Cortex of kidney (tissue), 1 donor: ENCODE data around the gene MYBPH.

Source experiments
- DNase-seq: peaks from one replicate; lab custom pipeline; 2025; lab: John Stamatoyannopoulos, UW

Gene MYBPH, protein sequence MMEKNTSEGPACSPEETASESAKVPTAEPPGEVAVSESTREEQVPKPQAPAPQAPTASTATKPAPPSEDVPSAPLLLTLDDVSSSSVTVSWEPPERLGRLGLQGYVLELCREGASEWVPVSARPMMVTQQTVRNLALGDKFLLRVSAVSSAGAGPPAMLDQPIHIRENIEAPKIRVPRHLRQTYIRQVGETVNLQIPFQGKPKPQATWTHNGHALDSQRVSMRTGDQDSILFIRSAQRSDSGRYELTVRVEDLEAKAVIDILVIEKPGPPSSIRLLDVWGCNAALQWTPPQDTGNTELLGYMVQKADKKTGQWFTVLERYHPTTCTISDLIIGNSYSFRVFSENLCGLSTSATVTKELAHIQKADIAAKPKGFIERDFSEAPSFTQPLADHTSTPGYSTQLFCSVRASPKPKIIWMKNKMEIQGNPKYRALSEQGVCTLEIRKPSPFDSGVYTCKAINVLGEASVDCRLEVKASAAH

DNA sequence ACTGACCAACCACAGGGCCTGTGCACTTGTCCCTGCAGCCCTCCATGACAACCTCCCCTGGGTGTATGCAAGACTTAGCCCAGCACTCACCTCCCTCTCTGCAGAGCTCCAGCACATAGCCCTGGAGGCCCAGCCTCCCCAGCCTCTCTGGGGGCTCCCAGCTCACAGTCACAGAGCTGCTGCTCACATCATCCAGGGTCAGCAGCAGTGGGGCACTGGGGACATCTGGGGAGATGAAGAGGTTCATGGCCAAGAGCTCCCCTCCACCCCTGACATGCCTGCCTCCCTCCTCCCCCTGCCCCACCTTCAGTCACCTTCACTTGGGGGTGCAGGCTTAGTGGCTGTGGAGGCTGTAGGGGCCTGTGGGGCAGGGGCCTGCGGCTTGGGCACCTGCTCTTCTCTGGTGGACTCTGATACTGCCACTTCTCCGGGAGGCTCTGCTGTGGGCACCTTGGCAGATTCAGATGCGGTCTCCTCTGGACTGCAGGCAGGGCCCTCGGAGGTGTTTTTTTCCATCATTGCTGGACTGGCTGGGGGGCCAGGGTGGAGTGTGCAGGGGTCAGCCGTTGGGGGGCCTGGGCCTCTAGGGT, at the start of gene MYBPH:
Gene MYBPH (minus strand): TSS at position 590 of the 590 bp plus-strand sequence. CDS start 71 bp downstream, at position 519.
- no peak for DNase-seq

DNA sequence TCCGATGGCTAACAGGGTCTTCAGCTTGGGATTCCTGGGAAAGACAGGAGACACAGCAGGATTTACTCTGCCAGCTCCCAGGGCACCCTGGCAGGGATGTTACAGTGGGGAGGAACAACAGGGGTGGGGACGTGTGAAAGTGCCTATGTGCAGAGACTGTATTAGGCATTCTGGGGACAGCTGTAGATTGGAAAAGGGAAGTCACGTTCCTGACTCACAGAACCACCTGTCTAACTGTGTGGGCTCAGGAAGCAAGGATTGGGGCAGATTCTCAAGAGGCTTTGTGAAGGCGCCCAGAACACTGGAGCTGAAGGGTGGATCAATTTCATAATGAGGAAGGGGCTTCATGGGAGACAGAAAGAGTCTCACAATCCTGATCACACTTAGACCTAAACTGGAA, 49.4 kb upstream of the MYBPH start:
- DNase-seq = no peak

DNA sequence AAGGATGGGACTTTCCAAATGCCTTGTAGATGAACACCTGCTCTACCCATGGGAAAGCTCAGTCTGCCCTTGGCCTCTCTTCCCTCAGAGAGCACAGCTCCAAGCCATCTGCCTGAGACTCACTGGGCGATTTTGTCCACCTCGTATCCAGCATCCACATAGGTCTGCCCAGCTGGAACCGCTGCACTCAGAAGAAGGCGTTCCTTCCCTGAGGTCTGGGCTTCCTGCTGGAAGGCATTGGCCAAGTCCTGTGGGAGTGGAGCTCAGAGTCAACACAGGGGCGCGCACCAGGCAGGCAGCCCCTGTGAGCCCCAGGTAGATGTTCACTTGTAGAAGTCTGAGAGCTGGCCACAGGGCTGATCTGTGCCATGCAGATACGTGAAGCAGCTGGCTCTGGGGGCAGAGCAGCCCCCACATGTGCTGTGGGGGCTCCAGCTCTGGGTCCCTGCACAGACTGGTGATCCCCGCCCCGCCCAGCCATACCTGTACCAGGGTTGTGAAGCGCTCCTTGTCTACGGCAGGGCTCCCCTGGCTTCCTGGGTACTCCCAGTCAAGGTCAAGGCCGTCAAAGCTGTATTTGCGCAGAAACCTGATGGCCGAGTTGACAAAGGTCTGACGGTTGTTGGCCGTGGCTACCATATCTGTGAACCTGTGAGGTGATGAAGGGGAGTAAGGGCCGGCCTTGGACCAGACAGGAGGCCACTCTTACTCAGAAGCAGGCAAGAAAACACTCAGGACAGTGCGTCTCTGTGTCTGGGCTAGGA, 47.6 kb upstream of the MYBPH start:
- no peak for DNase-seq

DNA sequence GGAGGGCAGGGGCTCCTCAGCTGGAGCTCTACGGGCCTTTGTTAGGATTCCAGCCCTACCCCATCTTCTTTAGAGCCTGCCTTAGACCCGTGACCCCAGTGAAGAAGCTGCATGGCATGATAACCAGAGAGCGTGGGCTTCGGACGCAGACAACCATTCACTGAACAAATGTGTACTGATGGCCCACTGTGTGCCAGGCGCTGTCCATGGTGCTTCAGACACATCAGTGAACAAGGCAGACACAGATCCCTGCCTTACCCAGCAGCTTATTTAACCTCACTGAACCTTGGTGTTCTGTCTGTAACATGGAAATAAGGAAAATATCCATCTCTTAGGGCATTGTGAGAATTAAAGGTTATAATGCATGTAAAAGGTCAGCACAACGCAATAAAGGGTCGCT, 44.3 kb upstream of the MYBPH start:
- DNase-seq = no peak

DNA sequence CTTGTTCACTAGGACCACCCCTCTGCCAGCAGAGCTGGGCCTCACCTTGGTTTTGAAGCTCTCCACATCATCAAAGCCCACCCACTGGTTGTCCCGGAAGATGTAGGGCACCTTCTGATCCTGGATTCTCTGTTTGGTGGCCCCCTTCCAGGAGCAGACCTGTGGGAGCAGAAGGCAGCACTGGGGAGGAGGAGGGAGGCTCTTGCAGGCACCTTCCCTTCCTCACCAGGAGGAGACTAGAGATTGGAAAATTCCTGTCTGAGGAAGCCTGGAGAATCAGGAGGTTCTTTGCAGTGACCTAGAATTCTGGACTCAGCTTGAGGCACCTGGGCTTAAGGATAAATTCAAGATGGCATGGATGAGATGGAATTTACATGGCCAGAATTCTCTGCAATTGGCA, 43.5 kb upstream of the MYBPH start:
- no peak for DNase-seq

DNA sequence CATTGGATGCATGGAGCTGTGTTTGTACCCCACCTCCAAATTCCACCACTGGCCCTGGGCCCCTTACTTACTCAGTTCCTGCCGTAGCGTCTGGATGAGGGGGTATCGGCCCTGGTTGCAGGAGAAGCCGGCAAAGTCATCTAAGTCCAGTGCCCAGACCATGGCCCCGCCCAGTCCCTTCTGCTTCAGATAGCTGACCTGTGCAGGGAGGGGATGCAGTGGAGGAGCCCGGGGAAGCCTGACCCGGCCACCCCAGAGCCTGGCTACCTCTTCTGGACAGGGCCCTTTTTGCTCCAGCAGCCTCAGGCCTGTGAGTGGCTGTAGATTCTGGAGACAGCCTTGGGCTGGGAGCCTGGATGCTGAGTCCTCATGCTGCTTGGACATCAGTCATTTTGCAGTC, 42.0 kb upstream of the MYBPH start:
- DNase-seq = no peak

DNA sequence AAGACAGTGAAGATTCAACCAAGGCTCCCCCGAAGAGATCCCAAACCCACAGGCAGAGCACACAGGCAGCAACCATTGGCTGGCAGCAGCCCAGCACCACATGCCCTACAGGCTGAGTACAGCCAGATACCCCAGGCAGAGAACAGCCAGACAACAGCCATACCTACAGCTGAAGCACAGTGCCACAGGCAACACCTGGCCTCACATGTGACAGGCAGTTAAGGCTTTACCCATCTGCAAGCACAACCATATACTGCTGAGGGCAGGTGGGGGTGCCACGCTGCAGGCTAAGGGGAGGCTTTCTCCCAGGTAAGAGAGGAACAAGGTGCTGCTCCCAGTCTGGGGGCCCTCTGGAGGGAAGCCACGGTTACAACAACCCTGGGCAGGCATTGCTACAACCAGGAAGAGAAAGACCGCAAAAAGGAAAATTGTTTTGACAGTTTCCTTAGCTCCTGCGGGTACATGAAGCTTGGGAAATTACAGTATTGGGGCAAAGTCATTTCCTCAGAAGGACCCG, 41.6 kb upstream of the MYBPH start:
- DNase-seq = no peak

DNA sequence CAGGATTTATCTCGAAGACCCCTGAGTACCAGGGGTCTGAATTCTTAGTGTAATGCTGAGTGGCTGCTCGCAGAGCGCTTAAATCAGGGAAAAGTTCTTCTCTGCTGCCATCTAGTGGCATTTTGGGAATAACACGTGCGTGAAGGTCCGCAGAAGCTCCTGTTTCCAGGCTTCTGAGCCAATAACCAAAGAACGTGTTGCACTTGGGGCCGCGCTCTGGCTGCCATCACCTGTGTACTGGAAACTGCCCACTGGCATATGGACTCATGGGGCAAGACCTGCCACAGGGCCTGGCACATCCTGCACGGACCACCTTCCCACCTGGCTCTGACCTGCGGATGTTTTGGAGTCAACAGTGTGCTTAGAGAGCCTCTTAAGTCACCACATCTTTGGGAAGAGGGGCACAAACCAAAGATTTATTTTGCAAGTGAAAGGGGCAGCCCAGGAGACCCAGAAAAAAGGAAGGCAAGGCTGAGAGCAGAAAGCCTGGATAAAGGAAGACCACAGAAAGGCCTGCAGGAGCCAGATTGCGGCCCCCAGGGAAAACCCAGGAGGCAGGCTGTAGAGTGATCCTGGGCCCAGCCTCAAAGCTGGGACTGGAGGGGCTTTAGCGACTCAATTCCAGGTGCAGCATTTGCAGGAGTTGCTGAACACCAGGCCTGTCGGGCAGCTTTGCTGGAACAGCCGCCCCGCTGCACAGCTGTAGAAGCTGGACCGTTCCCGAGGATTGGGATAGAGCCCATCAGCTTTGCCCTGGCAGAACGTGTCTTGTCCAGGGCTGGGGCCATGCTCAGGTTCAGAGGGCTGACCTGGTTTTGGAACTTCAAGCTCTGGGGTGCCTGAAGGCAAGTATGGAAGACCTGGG, 40.9 kb upstream of the MYBPH start:
- no peak for DNase-seq

DNA sequence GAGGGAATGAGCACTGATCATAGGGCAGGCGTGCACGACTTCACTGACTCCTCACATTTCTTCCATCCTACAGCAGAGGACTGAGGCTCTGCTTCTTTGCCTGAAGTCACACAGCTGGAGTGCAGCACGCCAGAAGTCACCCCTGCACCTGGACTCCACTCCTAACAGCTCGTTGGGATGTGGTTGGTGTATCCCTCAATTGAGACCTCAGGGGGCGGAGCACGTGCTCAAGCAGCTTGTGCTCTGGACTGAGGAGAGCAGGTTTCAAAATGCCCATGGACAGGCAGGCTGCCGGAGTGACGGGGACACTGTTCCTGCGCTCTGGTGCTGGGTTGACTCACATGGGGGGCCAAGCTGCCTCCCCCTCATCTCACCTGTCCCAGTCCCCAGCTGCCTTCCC, 39.9 kb upstream of the MYBPH start:
- DNase-seq = no peak

DNA sequence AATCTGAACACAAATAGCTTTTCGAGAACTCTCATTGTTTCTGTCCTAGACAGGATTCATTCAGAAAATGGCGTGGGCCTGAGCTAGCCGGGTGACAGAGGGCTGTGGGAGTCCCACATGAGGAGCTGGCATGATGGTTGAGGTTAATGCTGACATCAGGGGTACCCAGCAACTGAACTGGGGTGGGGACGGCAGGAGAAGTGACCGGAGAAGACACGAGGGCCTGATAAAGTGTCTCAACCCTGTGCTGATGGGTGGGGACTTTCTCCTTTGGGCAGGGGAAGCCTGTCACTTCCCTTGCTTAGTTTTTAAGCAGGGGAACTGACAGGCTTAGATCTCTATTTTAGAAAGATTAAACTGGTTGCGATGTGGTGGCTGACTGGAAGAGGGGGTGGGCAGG, 39.2 kb upstream of the MYBPH start:
- no peak for DNase-seq

DNA sequence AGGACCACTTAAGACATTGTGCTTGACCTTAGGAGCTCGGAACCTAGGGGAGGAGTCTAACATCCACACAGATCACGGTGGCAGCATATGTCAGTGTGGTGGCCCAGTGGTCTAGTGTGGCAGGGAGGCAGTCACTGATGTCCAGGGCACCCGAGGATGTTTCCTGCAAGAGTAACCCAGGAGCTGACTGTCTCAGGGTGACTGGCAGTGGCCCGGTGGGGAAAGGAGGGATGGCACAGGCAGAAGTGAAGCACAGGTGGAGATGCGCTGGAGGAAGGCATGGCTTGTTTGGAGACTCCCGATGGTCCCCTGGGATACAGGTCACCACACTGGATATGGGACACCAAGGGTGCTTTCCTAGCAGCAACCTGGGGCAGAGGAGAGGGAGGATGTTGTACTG, 37.5 kb upstream of the MYBPH start:
- no peak for DNase-seq

DNA sequence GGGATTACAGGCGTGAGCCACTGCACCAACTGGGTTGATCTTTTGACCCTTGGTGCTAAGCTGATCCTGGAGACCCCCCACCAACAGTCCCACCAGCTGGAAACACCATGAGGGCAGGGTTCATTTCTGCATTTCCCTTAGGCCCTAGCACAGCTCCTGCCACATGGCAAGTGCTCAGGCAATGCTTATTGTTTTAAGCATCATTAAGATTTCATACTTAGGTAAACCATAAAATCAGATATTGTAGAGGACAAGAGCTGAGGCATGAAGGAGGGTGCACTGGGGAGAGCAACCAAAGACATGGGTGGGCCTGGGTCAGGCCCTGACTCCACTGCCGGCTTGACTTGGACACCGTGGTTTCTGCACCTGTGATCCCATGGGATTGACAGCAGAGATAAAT, 36.2 kb upstream of the MYBPH start:
- DNase-seq = no peak

DNA sequence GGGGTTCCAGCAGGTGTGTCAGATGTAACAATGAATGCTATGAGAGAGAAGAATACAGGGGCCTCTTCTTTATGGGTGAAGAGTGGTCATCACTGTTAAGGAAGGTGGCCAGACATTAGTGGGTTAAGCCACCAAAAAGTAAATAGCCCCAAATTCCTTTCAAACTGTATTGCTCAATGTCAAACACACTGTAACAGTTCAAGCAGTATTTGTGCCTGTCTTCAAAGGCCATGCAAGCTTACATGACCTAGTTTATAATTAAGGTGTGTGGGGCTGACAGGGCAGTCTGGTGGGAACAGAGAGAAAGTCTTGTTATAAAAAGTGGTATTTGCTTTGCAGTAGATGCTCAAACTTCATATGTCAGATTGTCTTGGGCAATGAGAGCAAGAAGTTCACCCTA, 35.4 kb upstream of the MYBPH start:
- no peak for DNase-seq

DNA sequence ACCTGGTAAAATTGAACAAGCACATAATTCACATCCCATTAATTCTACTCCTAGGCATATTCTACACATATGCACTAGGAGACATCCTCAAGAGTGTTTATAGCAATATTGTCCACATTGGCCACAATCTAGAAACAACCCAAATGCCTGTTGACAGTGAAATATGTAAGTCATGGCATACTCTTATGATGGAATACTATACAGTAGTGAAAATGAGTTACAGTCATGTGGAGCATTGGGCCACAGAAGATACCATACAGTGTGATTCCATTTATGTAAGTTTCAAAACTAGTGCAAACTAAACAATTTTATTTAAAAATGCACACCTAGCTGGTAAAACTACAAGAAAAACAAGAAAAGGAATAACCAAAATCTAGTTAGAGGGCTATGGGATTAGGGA, 34.7 kb upstream of the MYBPH start:
- no peak for DNase-seq

DNA sequence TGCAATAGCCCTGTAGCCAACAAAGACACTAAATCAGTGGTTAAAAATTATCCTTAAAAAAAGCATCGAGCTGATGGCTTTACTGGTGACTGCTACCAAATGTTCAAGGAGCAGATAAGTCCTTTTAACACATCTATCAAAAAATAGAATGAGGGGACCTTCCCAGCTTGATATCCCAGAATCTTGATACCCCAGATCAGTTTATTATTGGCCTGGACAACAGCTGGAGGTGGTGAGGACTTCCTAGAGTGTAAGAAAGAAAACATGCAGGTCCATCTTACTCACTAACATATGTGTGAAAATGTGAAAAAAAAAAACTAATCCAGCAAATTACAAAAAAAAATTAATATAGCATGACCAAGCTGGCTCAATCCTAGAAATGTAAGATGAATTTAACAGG, 32.6 kb upstream of the MYBPH start:
- no peak for DNase-seq

DNA sequence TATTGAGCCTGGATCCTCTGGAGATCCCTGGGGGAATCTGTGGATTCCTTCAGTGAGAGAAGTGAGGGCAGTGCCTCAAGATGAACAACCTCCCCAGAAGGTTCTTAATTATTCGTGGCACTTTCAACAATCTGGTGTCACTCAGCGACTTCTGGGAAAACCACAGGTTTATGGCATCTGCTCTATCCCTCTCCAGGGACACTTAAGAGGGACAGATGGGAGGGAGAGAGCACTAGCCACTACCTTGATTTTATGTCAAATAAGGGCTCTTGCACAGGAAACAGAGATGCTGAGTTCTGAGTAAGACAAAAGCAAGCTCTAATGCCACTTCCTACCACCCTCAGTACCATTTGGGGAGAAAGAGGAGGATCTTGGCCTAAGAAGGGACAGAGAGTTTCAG, 32.1 kb upstream of the MYBPH start:
- DNase-seq = no peak

DNA sequence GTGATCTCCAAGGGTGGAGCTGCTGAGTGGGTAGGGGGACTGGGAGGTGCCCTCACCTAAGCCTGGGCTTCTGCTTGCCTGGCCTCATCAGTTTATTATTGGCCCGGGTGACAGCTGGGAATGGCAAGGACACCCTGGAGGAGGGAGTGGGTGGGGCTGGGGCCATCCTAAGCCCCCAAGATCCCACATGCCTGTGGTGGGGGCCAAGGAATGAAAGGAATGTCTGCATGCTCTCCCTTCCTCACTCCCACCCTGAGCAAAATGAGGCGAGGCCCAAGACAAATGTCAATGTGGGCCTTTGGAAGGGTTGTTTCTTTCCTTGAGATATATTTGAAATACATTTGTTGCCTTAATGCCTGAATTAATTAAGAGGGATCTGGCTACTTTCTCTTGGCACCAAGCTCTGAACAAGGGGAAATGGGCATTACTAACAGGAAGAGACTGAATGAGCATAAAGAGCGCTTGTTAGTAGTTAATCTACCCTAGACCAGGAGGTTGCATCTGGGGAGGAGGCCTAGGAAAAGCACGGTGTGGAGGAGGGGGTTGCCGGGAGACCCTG, 30.6 kb upstream of the MYBPH start:
- no peak for DNase-seq

DNA sequence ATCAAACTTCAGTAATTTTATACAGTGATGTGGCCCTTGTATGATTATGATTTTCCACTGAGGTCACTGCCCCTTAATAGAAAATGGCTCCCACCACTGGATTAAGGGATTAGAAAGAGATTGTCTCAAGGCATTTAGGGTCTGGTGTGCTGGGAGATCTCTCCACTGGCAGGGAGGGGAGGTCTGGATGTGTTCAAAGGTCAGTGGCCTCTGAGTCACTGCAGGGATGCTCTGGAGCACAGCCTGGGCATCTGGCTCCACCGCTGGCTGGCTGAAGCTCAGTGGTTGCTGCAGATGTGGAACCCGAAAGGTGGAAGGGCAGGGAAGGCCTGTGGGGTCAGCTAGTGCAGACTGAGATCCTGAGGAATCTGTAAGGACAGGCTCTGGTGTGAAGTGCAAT, 29.1 kb upstream of the MYBPH start:
- DNase-seq = no peak

DNA sequence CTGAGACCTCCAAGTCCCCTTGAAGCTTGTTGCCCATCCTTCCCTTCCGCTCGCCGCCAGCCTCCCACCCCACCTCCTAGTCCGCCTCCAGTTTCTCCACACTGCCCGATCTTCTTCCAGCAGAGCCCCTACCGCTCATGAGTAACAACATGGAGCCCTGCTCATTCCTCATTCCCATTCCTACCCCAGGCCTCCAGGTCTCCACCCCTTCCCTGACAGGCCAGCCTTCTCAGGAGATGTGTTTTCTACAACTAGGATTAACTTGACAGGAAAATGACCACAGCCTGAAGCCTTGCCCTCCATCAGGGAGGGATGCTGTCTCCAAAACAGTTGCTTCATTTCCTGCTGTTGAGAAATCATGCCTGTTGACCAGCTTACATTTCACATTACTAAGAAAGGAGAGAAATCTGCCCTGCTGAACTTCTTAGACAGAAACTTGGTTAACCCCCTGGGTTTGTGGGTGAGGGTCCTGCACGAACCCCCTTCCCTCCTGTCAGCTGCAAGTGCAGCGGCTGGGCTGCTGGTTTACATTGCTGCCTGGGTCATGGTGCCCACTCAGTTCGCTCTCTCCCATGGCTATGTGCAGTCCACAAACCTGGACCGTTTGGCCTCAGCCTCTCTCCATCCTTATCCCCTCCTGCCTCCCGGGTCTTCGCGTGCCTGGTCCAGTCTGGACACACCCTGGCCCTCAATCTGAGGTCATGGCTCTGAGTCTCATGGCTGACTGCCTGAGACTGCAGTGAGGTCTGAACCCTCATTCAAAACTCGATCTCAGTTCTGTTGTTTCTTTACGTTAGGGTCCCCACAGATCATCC, 27.0 kb upstream of the MYBPH start:
- DNase-seq = no peak

DNA sequence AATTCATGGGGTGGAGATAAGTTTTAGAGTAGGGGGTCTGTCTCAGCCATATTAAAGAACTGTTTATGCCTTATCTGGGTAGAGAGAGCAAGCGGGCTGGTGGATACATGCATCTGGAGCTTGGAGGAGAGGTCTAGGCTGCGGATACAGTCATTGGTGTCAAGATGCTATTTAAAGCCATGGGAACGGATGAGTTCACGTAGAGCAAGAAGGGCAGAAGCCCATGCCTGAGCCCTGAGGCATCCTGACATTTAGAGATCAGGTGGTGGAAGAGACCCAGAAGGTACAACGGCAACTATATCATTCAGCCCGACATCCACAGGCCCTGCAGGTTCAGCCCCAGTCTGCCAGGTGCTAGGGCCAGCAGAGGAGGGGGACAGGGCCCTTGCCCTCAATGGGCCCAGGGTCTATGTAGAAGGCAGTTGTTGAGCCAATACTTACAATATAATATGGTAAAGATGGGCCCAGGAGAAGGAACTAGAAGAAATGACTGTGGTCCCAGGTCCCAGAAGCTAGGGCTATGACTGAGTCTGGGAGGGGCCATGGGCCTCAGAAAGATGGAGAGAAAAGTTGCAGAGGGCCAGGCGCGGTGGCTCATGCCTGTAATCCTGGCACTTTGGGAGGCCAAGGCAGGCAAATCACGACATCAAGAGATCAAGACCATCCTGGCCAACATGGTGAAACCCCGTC, 26.0 kb upstream of the MYBPH start:
- DNase-seq = no peak
